K562 (cell line): ENCODE measurements around the gene CERS6. TPM values are rescaled to one million over a fixed set of nuclear protein-coding genes. Genes with fewer than 3 reads are reported as not detected.

Source experiments
- ATAC-seq: fragments of 200-7000 bp; cut with Tn5 transposase; 3 replicates; pipeline ENCODE4 v1.9.1; 2020; ENCODE audit warnings: moderate library complexity
- BruUV-seq: library from RNA; stranded (reverse); fragments of 400-500 nt; replicated peaks from 2 replicates; lab custom pipeline; 2021; lab: Mats Ljungman, UMichigan
- CTCF ChIA-PET: fragments of 300-600 bp; formaldehyde crosslinking; extraction: SDS; loops from one replicate; lab custom pipeline; 2021; ENCODE audit warnings: low intra/inter-chr PET ratio; lab: Yijun Ruan, JAX
- POLR2A ChIA-PET: fragments of 300-600, 350-650 bp; sonication (Branson Sonifier 250); formaldehyde crosslinking; extraction: SDS; loops from one replicate; lab custom pipeline; 2021; ENCODE audit warnings: antibody characterized with exemption, inconsistent platforms; lab: Yijun Ruan, JAX
- DNase-seq, 4 experiments: peaks; one replicate each; pipeline versions ENCODE4 v3.0.0 to v3.0.0-alpha.2; 2011 to 2018; ENCODE audit warnings: low spot score in 3 of 4, mixed read lengths in 3 of 4; ENCODE audit errors: extremely low read depth in 1 of 4
- FAIRE-seq: peaks from 2 replicates; lab custom pipeline; 2011; peaks lifted over from hg19 to GRCh38; lab: Jason Lieb, UNC
- H2AFZ ChIP-seq: 2 replicates; pipeline ENCODE4 v1.6.0; 2011; ENCODE audit warnings: low read depth, low read length, control low read depth, inconsistent platforms
- H3K27ac ChIP-seq: fragments of 200-600 bp; 3 replicates; pipeline ENCODE4 v1.8.0; 2011; ENCODE audit warnings: low read depth, mild to moderate bottlenecking, control low read depth, inconsistent platforms, low read length, moderate library complexity, mixed read lengths; ENCODE audit errors: extremely low read depth
- H3K27me3 ChIP-seq, 2 experiments: fragments of 300-600 bp in 1 of 2; 2 replicates in 1 of 2; 3 replicates in 1 of 2; pipeline versions ENCODE4 v1.6.0 to v1.8.0; 2011; ENCODE audit warnings: inconsistent platforms in 2 of 2, low read length in 2 of 2, mild to moderate bottlenecking in 1 of 2, mixed read lengths in 1 of 2, moderate library complexity in 1 of 2; ENCODE audit not compliant: control insufficient read depth in 2 of 2, insufficient read depth in 2 of 2
- H3K36me3 ChIP-seq: fragments of 300-600 bp; 3 replicates; pipeline ENCODE4 v1.8.0; 2011; ENCODE audit warnings: mild to moderate bottlenecking, low read length, inconsistent platforms; ENCODE audit not compliant: control insufficient read depth, insufficient read depth
- H3K4me1 ChIP-seq, 2 experiments: fragments of 200-600 bp in 1 of 2; replicated peaks in 1 of 2; 2 replicates in 1 of 2; 3 replicates in 1 of 2; pipeline versions ENCODE4 v1.5.1 to v1.8.0; 2011; ENCODE audit warnings: inconsistent platforms in 2 of 2, low read length in 2 of 2, mild to moderate bottlenecking in 1 of 2, mixed read lengths in 1 of 2, moderate library complexity in 1 of 2; ENCODE audit not compliant: control insufficient read depth in 2 of 2, insufficient read depth in 2 of 2
- H3K4me2 ChIP-seq: 2 replicates; pipeline ENCODE4 v1.6.1; 2011; ENCODE audit warnings: low read length, control low read depth, inconsistent platforms, mixed read lengths; ENCODE audit not compliant: insufficient read depth
- H3K4me3 ChIP-seq: fragments of 200-600 bp; sonication (generic), shearing (Covaris generic); 2 replicates; pipeline ENCODE4 v1.5.1; 2016; ENCODE audit warnings: control low read depth, inconsistent platforms
- H3K79me2 ChIP-seq: fragments of 200-600 bp; 3 replicates; pipeline ENCODE4 v1.8.0; 2011; ENCODE audit warnings: low read length, inconsistent platforms; ENCODE audit not compliant: control insufficient read depth, insufficient read depth
- H3K9ac ChIP-seq, 2 experiments: 2 replicates each; pipeline versions ENCODE4 v1.6.0 to v1.6.1; 2011; ENCODE audit warnings: low read depth in 2 of 2, low read length in 2 of 2, control low read depth in 1 of 2, inconsistent platforms in 1 of 2, mild to moderate bottlenecking in 1 of 2, mixed read lengths in 1 of 2; ENCODE audit not compliant: insufficient read depth in 1 of 2
- H3K9me1 ChIP-seq: one replicate; pipeline ENCODE4 v1.6.0; 2011; ENCODE audit warnings: inconsistent platforms, mild to moderate bottlenecking, low read length, moderate library complexity; ENCODE audit not compliant: control insufficient read depth, insufficient read depth
- H3K9me3 ChIP-seq: replicated peaks from 2 replicates; pipeline ENCODE4 v1.5.1; 2011; ENCODE audit warnings: low read depth, low read length, inconsistent platforms; ENCODE audit not compliant: control insufficient read depth, insufficient read depth
- H4K20me1 ChIP-seq: replicated peaks from 2 replicates; pipeline ENCODE4 v1.6.1; 2011; ENCODE audit warnings: low read length, inconsistent platforms, mixed read lengths; ENCODE audit not compliant: control insufficient read depth, insufficient read depth
- TEAD2 ChIP-seq: fragments of 450-650 bp; IDR thresholded peaks from 2 replicates; pipeline ENCODE4 v1.6.1; 2016; ENCODE audit warnings: missing genetic modification characterization, control low read depth, missing compliant biosample characterization
- WGBS: fragments of 100-300 bp; shearing (Covaris generic); methylation state at CpG from one replicate; pipeline ENCODE4 v1.1.6; 2016; ENCODE audit warnings: low coverage, mixed read lengths; ENCODE audit not compliant: insufficient coverage; ENCODE audit errors: missing lambda C conversion rate; 5-methylcytosine and 5-hydroxymethylcytosine counted together
- in situ Hi-C: fragments of 300-500 bp; cut with MboI; formaldehyde crosslinking; loops from 4 replicates; pipeline ENCODE4 v1.15.0; 2018; ENCODE audit warnings: inconsistent platforms, mixed read lengths
- intact Hi-C: fragments of 100-400 bp; cut with micrococcal nuclease; formaldehyde crosslinking; loops from 2 replicates; pipeline ENCODE4 v1.14.2; 2022
- polyA plus RNA-seq, 8 experiments: library from polyadenylated mRNA; depleted of rRNA in 4 of 8; stranded (reverse) in 5 of 8; unstranded in 3 of 8; fragments of >200 nt; fragmentation: Nextera tagmentation in 2 of 8; fragmentation: Illumina TruSeq in 1 of 8; extraction: Ambion mirVana in 2 of 8; extraction: Trizol in 1 of 8; gene quantifications; 2 replicates each; pipeline versions ENCODE4 v1.2.1 to v1.2.3, GENCODE V29; 2011 to 2014; ENCODE audit warnings: inconsistent platforms in 1 of 8, missing spikeins in 1 of 8
- total RNA-seq, 7 experiments: library from RNA; depleted of rRNA in 6 of 7; stranded (reverse); fragments of >200 nt in 6 of 7; fragmentation: Illumina TruSeq in 2 of 7; extraction: Trizol in 2 of 7; gene quantifications; 2 replicates each; pipeline versions ENCODE4 v1.2.1 to v1.2.3, GENCODE V29; 2011 to 2021; ENCODE audit warnings: low replicate concordance in 1 of 7
- TF ChIP-seq, protein P1 (sequence below): fragments of 200-400 bp; formaldehyde crosslinking; IDR thresholded peaks from 2 replicates; pipeline ENCODE4 v1.6.1; 2017; ENCODE audit warnings: mild to moderate bottlenecking, low read depth, low read length, moderate library complexity
- TF ChIP-seq, protein P2 (sequence below): sonication (generic); formaldehyde crosslinking; IDR thresholded peaks from 2 replicates; pipeline ENCODE4 v1.8.1; 2023; ENCODE audit warnings: mild to moderate bottlenecking, missing genetic modification reagents
- TF ChIP-seq, protein P3 (sequence below): fragments of 250-450 bp; sonication (Bioruptor Pico); IDR thresholded peaks from 2 replicates; pipeline ENCODE4 v1.4.0; 2020

CERS6 gene
- total and polyA plus RNA-seq, 9 of the 15 experiments (the other 6 are each of a cell fraction or from before 2014, with no cell fraction given): 1.6 to 13.6 (median 11.4) TPM

DNA sequence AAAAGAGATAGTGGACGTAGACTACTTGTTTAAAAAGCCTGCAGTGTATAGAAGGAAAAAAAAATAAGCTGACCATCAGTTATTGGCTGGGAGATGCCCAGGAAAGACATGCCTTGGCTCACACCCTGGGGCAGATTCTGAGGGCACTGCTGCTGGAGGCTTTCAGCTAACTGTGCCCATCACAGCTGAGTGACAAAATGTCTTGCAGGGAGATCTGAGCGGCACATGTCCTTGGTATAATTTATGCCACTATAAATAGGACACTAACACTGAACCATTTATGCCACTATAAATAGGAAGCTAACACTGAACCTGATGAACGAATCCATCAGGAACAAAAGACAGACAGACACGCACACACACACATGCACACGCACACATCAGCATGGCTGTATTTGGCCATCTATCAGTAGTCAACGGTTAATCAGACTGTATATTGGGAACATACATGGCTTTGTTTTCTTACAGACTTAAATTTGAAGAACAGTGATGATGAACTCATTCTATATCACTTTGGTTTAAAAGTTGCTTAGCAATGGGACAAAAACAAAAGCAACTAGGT is 278.2 kb downstream of the CERS6 start:
- H3K36me3 ChIP-seq: no peaks in the 10 kb centered on the region; the same call in 2 of the 3 replicates
- no peak overlapping the region for H3K4me3 ChIP-seq
- ATAC-seq: no peak
- no peaks in the 10 kb centered on the region for H3K27me3 ChIP-seq
- H3K4me1 ChIP-seq: peaks cover 0 to 5% of the 10 kb centered on the region in 2 experiments; a peak in 2 of 5 replicates
- intact Hi-C loops: no loop called here
- H3K9me1 ChIP-seq: no peaks in the 10 kb centered on the region
- 78% methylated on average over 6 of the region's 6 CpGs for WGBS
- H3K4me2 ChIP-seq: no peak overlapping the region
- POLR2A ChIA-PET: interaction anchor here (1.0 kb wide), 1 partner anchor 11 kb away, joined by 3 read pairs; no protein-coding TSS in a partner anchor
- TF ChIP-seq, protein P1, sequence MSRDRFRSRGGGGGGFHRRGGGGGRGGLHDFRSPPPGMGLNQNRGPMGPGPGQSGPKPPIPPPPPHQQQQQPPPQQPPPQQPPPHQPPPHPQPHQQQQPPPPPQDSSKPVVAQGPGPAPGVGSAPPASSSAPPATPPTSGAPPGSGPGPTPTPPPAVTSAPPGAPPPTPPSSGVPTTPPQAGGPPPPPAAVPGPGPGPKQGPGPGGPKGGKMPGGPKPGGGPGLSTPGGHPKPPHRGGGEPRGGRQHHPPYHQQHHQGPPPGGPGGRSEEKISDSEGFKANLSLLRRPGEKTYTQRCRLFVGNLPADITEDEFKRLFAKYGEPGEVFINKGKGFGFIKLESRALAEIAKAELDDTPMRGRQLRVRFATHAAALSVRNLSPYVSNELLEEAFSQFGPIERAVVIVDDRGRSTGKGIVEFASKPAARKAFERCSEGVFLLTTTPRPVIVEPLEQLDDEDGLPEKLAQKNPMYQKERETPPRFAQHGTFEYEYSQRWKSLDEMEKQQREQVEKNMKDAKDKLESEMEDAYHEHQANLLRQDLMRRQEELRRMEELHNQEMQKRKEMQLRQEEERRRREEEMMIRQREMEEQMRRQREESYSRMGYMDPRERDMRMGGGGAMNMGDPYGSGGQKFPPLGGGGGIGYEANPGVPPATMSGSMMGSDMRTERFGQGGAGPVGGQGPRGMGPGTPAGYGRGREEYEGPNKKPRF: no peak
- TF ChIP-seq TEAD2: no peak
- TF ChIP-seq, protein P2, sequence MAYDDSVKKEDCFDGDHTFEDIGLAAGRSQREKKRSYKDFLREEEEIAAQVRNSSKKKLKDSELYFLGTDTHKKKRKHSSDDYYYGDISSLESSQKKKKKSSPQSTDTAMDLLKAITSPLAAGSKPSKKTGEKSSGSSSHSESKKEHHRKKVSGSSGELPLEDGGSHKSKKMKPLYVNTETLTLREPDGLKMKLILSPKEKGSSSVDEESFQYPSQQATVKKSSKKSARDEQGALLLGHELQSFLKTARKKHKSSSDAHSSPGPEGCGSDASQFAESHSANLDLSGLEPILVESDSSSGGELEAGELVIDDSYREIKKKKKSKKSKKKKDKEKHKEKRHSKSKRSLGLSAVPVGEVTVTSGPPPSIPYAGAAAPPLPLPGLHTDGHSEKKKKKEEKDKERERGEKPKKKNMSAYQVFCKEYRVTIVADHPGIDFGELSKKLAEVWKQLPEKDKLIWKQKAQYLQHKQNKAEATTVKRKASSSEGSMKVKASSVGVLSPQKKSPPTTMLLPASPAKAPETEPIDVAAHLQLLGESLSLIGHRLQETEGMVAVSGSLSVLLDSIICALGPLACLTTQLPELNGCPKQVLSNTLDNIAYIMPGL (CRISPR knock-in tag): no peak
- TF ChIP-seq, protein P3, sequence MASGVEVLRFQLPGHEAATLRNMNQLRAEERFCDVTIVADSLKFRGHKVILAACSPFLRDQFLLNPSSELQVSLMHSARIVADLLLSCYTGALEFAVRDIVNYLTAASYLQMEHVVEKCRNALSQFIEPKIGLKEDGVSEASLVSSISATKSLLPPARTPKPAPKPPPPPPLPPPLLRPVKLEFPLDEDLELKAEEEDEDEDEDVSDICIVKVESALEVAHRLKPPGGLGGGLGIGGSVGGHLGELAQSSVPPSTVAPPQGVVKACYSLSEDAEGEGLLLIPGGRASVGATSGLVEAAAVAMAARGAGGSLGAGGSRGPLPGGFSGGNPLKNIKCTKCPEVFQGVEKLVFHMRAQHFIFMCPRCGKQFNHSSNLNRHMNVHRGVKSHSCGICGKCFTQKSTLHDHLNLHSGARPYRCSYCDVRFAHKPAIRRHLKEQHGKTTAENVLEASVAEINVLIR: no peak
- TF ChIP-seq, all 486 proteins: peak for 0
- DNase-seq (no peak), FAIRE-seq (no peak)
- no peaks in the 10 kb centered on the region for H3K9me3 ChIP-seq
- CTCF ChIA-PET: no interaction called here
- H3K79me2 ChIP-seq: no peaks in the 10 kb centered on the region
- in situ Hi-C loops: no loop called here
- H3K9ac ChIP-seq: no peak overlapping the region
- H2AFZ ChIP-seq: no peak overlapping the region
- H3K27ac ChIP-seq: no peak overlapping the region
- no TSS peak for BruUV-seq
- H4K20me1 ChIP-seq: no peaks in the 10 kb centered on the region
